ENCODE results near the gene UCP3.

- TF ChIP-seq POLR2A (IDR thresholded peaks at IDR 0.05; ENCODE audit: low read length) (peak; percentile 71), GATA1 (IDR thresholded peaks at IDR 0.05; ENCODE audit: low read depth, low read length) (no peak)
These were observed 26.3 kb downstream of the UCP3 start, which contains the start of gene UCP2 for GRCh38 chr11:73982595-73982989.

Data from erythroblast (primary cell).